H1 (cell line): ENCODE data around the gene KRTAP3-1. TPM values are rescaled to one million over a fixed set of nuclear protein-coding genes. Genes with fewer than 3 reads are reported as not detected.

ENCODE experiments used
- polyA plus RNA-seq, 7 experiments: library from polyadenylated mRNA; depleted of rRNA in 3 of 7; stranded (reverse) in 5 of 7; unstranded in 2 of 7; fragments of >200 nt in 5 of 7; fragments of 200-250 nt in 2 of 7; gene quantifications; 1 replicate in 5 of 7; 2 replicates in 1 of 7; 4 replicates in 1 of 7; pipeline versions ENCODE4 v1.2.1 to v1.2.3, GENCODE V29; 2011 to 2013; ENCODE audit warnings: missing spikeins in 2 of 7, mixed read lengths in 2 of 7
- total RNA-seq: library from RNA; stranded (reverse); fragmentation: NEBNext Ultra II Directional; extraction: Animal tissue kit (Norgen Biotek cat#: 25700); gene quantifications from 2 replicates; pipeline ENCODE4 v1.2.1, GENCODE V29; 2021
- TF ChIP-seq, protein P1 (sequence below): IDR thresholded peaks from 2 replicates; pipeline ENCODE4 v1.6.1; 2012; ENCODE audit warnings: low read length, inconsistent platforms

KRTAP3-1 gene
- total and polyA plus RNA-seq, 2 of the 8 experiments (the other 6 are each of a cell fraction or from before 2014, with no cell fraction given), result not detected

DNA sequence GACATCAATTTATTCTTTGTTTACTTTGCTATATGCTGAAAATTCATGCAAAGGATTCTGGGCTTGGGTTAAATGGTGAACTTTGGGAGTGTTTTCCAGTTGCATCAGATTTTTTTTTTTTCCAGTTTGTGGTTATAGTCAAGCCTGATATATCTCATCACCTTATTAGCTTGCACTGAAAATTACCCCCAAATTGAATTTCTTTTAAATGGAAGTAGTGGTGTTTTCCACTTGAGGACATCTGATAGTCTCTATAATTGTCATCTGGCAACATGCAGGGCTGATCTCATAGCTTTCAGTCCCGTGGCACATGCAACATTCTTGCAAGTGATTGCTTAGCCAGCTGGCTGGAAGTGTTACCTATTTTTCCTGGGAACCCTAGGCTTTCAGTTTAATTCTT lies 4.7 kb upstream of the KRTAP3-1 start (continued):
- TF ChIP-seq, protein P1, sequence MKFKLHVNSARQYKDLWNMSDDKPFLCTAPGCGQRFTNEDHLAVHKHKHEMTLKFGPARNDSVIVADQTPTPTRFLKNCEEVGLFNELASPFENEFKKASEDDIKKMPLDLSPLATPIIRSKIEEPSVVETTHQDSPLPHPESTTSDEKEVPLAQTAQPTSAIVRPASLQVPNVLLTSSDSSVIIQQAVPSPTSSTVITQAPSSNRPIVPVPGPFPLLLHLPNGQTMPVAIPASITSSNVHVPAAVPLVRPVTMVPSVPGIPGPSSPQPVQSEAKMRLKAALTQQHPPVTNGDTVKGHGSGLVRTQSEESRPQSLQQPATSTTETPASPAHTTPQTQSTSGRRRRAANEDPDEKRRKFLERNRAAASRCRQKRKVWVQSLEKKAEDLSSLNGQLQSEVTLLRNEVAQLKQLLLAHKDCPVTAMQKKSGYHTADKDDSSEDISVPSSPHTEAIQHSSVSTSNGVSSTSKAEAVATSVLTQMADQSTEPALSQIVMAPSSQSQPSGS, result no peak
- TF ChIP-seq, all 59 proteins: peak for 0
